Measurements from ENCODE around the gene ADAMTSL1.

GRCh38 chr9:18911714-18912342 is 437.9 kb downstream of the ADAMTSL1 start:
- no peak for TF ChIP-seq CTCF (conservative IDR thresholded peaks at IDR 0.05; ENCODE audit: low read length)
- TF ChIP-seq EZH2phosphoT487 (IDR thresholded peaks at IDR 0.05; ENCODE audit: borderline replicate concordance) = no peak
